Prostate gland (tissue), 2 donors: ENCODE measurements around the gene ABHD16B. TPM values are rescaled to one million over a fixed set of nuclear protein-coding genes. Genes with fewer than 3 reads are reported as not detected.

Source experiments
- DNase-seq: peaks from one replicate; pipeline ENCODE4 v3.0.0-alpha.2; 2019; ENCODE audit warnings: low spot score
- H3K27ac ChIP-seq, 2 donors: fragments of 200-600 bp; sonication (generic); 2 replicates each; pipeline ENCODE4 v1.5.1; 2017 to 2019
- H3K27me3 ChIP-seq: fragments of 200-600 bp; sonication (generic); replicated peaks from 2 replicates; pipeline ENCODE4 v1.5.1; 2019; ENCODE audit not compliant: insufficient read depth
- H3K36me3 ChIP-seq, 2 donors: fragments of 200-600 bp; sonication (generic); 1 replicate in 1 of 2; 2 replicates in 1 of 2; pipeline versions ENCODE4 v1.5.1 to v1.8.1; 2017 to 2019
- H3K4me1 ChIP-seq: fragments of 200-600 bp; sonication (generic); replicated peaks from 2 replicates; pipeline ENCODE4 v1.5.1; 2019
- H3K4me3 ChIP-seq, 2 donors: fragments of 200-600 bp; sonication (generic); 2 replicates each; pipeline ENCODE4 v1.5.1; 2017 to 2019
- H3K9me3 ChIP-seq: fragments of 200-600 bp; sonication (generic); 2 replicates; pipeline ENCODE4 v1.5.1; 2017
- POLR2A ChIP-seq: fragments of 450-650 bp; IDR thresholded peaks from one replicate; pipeline ENCODE4 v1.6.1; 2016; ENCODE audit warnings: antibody characterized with exemption, mild to moderate bottlenecking
- POLR2AphosphoS5 ChIP-seq: sonication (generic); formaldehyde crosslinking; IDR thresholded peaks from one replicate; pipeline ENCODE4 v1.6.1; 2017; ENCODE audit warnings: antibody characterized with exemption
- WGBS: methylation state at CpG from one replicate; pipeline ENCODE4 v1.1.5; 2018; 5-methylcytosine and 5-hydroxymethylcytosine counted together
- intact Hi-C: fragments of 100-400 bp; cut with DNase I; formaldehyde crosslinking; loops from one replicate; pipeline ENCODE4 v1.14.2; 2022
- total RNA-seq, 2 donors: library from RNA; depleted of rRNA; stranded (reverse); fragments of >200 nt; gene quantifications; one replicate each; pipeline ENCODE4 v1.1.0, GENCODE V29; 2016
- TF ChIP-seq, protein P1 (sequence below), 4 experiments: fragments of 200-600 bp in 2 of 4; fragments of 450-650 bp in 2 of 4; sonication (generic) in 2 of 4; IDR thresholded peaks; 1 replicate in 3 of 4; 2 replicates in 1 of 4; pipeline ENCODE4 v1.5.1; 2016 to 2019; ENCODE audit warnings: antibody characterized with exemption in 4 of 4, mild to moderate bottlenecking in 2 of 4, moderate library complexity in 2 of 4

ABHD16B gene
- total RNA-seq, 2 donors from 2014 or later, result 1.6 TPM; not detected in 1

DNA sequence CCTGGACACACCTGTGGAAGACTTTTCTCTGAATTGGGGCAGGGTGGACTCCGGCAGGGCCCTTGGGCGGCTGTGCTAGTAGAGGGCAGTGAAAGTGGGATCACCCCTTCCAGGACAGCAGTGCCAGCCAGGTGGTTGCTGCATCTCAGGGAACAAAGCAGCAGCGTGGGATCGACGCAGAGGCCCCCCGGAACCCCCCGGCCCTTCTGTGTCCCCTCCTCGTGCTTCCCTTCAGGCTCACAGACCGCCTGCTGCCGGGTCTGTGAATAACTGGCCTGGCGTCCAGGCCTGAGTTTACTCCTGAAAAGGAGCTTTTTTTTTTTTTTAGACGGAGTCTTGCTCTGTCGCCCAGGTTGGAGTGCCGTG lies 24.7 kb downstream of the ABHD16B start:
- H3K27ac ChIP-seq, result no peak overlapping the region
- H3K9me3 ChIP-seq, result no peaks in the 10 kb centered on the region
- intact Hi-C loops, result no loop called here
- peaks cover 14% of the 10 kb centered on the region for H3K4me1 ChIP-seq
- no peaks in the 10 kb centered on the region for H3K36me3 ChIP-seq
- TF ChIP-seq POLR2AphosphoS5 (no peak), POLR2A (no peak)
- TF ChIP-seq, protein P1, sequence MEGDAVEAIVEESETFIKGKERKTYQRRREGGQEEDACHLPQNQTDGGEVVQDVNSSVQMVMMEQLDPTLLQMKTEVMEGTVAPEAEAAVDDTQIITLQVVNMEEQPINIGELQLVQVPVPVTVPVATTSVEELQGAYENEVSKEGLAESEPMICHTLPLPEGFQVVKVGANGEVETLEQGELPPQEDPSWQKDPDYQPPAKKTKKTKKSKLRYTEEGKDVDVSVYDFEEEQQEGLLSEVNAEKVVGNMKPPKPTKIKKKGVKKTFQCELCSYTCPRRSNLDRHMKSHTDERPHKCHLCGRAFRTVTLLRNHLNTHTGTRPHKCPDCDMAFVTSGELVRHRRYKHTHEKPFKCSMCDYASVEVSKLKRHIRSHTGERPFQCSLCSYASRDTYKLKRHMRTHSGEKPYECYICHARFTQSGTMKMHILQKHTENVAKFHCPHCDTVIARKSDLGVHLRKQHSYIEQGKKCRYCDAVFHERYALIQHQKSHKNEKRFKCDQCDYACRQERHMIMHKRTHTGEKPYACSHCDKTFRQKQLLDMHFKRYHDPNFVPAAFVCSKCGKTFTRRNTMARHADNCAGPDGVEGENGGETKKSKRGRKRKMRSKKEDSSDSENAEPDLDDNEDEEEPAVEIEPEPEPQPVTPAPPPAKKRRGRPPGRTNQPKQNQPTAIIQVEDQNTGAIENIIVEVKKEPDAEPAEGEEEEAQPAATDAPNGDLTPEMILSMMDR (IDR thresholded peaks at IDR 0.05), result no peak
- H3K27me3 ChIP-seq, result no peaks in the 10 kb centered on the region
- WGBS, result 94% methylated on average over 14 of the region's 14 CpGs
- no peak for DNase-seq
- no peak overlapping the region for H3K4me3 ChIP-seq

- Histone ChIP-seq H3K4me3 (no peak overlapping the region), H3K4me1 (peaks cover 14% of the 10 kb centered on the region), H3K27me3 (no peaks in the 10 kb centered on the region), H3K9me3 (no peaks in the 10 kb centered on the region), H3K27ac (no peak overlapping the region), H3K36me3 (no peaks in the 10 kb centered on the region)
- 92% methylated on average over 11 of the region's 11 CpGs for WGBS
- no peak for TF ChIP-seq POLR2A
- TF ChIP-seq, protein P1 (IDR thresholded peaks at IDR 0.05), result no peak
- TF ChIP-seq POLR2AphosphoS5, result no peak
- DNase-seq, result no peak
- intact Hi-C loops, result no loop called here
These were observed 25.6 kb downstream of the ABHD16B start for GRCh38 chr20:63886921-63887320.

DNA sequence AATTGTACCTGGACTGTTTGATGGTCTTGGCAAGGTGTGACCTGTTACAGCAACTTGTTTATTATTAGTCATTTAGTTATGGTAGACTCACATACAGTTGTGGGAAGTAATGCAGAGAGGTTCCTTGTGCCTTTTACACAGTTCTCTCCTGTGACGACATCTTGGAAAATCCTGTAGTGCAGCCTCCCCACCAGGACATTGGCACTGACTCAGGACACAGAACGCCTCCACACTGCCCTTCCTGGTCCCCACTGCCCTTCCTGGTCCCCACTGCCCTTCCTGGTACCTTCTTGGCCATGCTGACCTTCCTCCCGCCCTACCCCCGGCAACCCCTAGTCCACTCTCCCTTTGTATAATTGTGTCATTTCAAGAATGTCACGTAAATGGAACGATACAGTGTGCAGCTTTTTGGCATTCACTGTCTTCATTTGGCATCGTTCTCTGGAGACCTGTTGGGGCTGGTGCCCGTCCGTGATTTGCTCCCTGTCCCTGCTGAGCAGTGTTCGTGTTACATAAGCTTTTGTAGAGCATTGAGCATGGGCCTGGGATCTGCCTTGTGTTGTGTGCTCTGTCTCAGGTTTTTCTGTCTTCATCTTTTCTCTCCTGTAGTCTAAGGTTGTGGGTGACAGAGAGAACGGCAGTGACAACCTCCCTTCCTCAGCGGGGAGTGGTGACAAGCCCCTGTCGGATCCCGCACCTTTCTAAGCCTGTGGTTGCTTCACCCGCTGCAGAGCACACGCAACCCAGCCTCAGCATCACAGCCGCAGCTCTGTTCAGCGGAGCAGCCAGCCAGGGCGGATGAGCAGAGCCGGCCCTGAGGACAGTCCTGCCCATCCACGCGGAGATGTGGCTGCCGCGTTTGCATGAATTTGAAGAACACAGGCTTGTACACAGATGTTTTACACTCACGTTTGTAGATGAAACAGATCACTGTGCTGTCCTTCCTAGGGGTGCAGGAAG lies 28.2 kb downstream of the ABHD16B start:
- intact Hi-C loops, result loop anchor here (10.0 kb wide), 1 partner anchor 175 kb away; the partner anchor contains the start of gene TCEA2
- H3K27ac ChIP-seq, result peak overlapping the region; percentile 71 to 87

DNA sequence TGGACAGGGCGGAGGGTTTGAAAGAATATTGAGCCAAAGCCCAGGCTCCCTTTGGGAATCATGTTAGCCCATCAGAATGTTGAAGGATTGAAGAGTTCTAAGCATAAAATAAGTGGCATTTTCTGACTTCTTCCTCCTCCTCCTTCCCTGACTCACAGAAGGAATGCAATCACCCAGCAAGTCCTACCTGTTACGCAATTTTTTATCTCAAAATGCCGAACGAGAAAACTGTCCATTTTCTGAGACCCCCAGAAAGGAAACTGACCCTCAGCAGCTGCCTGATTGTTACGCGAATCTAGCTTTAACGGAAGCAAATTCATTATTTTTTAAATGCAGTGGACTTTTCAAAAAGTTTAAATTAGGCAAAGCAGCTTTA lies 28.9 kb downstream of the ABHD16B start:
- WGBS, result 74% methylated on average over 7 of the region's 7 CpGs
- intact Hi-C loops, result loop anchor here (10.0 kb wide), 1 partner anchor 175 kb away; the partner anchor contains the start of gene TCEA2
- Histone ChIP-seq H3K36me3 (no peaks in the 10 kb centered on the region), H3K9me3 (no peaks in the 10 kb centered on the region), H3K27ac (peak overlapping the region; percentile 71 to 87), H3K27me3 (no peaks in the 10 kb centered on the region), H3K4me1 (peaks cover 15% of the 10 kb centered on the region), H3K4me3 (no peak overlapping the region)
- TF ChIP-seq, protein P1 (IDR thresholded peaks at IDR 0.05), result no peak
- TF ChIP-seq POLR2AphosphoS5 (no peak), POLR2A (no peak)
- no peak for DNase-seq

More for the DNA sequence above, 28.2 kb downstream of the ABHD16B start:
- Histone ChIP-seq H3K4me1 (peaks cover 15% of the 10 kb centered on the region), H3K9me3 (no peaks in the 10 kb centered on the region), H3K27me3 (no peaks in the 10 kb centered on the region), H3K36me3 (no peaks in the 10 kb centered on the region), H3K4me3 (no peak overlapping the region)
- TF ChIP-seq POLR2A (no peak), POLR2AphosphoS5 (peak; percentile 39)
- TF ChIP-seq, protein P1 (IDR thresholded peaks at IDR 0.05), result peak in 1 of 4 experiments; percentile 6
- DNase-seq, result peak; percentile 62
- 65% methylated on average over 25 of the region's 25 CpGs for WGBS
